DND-41 (cell line): Measurements from ENCODE around the gene LRRC15.

Experiments
- EZH2 ChIP-seq: IDR thresholded peaks from 3 replicates; pipeline ENCODE4 v1.6.1; 2012; ENCODE audit warnings: borderline replicate concordance, low read depth, mild to moderate bottlenecking, moderate library complexity, low read length, inconsistent platforms; ENCODE audit not compliant: severe bottlenecking
- TF ChIP-seq, protein P1 (sequence below): IDR thresholded peaks from 2 replicates; pipeline ENCODE4 v1.5.1; 2012; ENCODE audit warnings: borderline replicate concordance, low read length, moderate library complexity, mild to moderate bottlenecking; ENCODE audit not compliant: poor library complexity, severe bottlenecking; ENCODE audit errors: extremely low read depth

DNA sequence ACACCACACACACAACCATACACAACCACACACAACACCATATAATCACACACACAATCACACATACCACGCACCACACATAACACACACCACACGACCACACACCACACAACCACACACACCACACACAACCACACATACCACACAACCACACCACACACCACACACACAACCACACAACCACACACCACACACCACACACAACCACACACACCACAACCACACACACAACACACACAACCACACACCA, 42.6 kb downstream of the LRRC15 start:
- no peak for TF ChIP-seq EZH2
- TF ChIP-seq, protein P1, sequence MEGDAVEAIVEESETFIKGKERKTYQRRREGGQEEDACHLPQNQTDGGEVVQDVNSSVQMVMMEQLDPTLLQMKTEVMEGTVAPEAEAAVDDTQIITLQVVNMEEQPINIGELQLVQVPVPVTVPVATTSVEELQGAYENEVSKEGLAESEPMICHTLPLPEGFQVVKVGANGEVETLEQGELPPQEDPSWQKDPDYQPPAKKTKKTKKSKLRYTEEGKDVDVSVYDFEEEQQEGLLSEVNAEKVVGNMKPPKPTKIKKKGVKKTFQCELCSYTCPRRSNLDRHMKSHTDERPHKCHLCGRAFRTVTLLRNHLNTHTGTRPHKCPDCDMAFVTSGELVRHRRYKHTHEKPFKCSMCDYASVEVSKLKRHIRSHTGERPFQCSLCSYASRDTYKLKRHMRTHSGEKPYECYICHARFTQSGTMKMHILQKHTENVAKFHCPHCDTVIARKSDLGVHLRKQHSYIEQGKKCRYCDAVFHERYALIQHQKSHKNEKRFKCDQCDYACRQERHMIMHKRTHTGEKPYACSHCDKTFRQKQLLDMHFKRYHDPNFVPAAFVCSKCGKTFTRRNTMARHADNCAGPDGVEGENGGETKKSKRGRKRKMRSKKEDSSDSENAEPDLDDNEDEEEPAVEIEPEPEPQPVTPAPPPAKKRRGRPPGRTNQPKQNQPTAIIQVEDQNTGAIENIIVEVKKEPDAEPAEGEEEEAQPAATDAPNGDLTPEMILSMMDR, result no peak
